Stimulated activated naive CD4-positive, alpha-beta T cell (primary cell): ENCODE data around the gene SNX2.
"Not testable (repeated sequence)": the region's sequence is repeated elsewhere in the genome, so short reads cannot be mapped to it uniquely, and the experiment has no call there.

ENCODE experiments used
- DNase-seq, 6 experiments: peaks; one replicate each; lab custom pipeline; 2025; lab: John Stamatoyannopoulos, UW

The SNX2 gene

DNA sequence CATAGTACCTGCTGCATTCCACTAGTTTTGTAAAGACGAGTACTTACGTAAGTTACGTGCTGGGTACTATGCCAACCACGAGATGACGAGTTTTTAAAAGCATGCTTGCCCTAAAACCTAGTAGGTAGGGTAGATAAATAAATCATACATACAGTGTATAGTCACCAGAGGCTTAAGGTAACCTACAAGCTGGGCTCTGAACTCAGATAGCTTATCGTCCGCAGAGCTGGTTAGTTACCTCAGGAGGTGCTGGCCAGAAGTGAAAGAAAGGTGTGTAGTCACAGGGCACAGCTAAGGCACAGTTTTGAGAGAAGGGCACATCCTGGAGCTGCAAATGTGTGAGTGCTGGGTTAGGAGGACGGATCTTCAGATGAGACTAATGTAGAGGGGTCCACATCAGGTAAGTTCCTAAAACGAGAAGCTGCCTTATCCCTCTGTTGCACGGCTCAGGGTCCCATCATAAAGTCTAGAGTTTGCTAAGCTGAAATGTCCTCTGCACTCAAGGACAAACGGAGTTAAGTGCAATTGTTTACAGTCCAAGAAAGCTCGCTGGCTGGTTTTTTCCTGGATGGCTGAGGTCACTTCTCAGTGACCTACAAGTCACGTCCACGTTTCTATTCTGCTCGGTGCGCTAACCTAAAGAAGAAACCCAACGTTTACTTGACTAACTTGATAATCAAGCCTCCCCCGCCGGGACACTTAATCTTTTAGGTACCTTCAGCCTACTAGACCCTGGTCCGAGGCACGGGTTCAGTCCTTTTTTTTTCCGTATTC is 69.4 kb downstream of the SNX2 start:
- peak in 1 of 6 experiments; percentile 28 for DNase-seq

DNA sequence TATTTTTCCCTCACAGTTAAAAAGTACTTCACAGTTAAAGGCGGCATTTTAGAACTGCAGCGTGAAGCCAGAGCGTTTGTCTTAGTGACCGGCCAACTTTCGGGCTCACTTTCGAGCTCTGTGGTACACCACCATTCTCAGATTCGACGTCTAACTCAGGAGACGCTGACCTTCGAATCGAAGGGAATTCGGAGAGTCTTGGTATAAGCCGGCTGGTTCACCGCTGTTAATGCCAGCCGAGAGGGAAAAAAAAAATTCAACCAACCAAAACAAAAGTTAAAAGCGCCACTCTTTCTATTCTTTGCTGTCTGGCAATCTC is 70.0 kb downstream of the SNX2 start:
- no peak for DNase-seq

DNA sequence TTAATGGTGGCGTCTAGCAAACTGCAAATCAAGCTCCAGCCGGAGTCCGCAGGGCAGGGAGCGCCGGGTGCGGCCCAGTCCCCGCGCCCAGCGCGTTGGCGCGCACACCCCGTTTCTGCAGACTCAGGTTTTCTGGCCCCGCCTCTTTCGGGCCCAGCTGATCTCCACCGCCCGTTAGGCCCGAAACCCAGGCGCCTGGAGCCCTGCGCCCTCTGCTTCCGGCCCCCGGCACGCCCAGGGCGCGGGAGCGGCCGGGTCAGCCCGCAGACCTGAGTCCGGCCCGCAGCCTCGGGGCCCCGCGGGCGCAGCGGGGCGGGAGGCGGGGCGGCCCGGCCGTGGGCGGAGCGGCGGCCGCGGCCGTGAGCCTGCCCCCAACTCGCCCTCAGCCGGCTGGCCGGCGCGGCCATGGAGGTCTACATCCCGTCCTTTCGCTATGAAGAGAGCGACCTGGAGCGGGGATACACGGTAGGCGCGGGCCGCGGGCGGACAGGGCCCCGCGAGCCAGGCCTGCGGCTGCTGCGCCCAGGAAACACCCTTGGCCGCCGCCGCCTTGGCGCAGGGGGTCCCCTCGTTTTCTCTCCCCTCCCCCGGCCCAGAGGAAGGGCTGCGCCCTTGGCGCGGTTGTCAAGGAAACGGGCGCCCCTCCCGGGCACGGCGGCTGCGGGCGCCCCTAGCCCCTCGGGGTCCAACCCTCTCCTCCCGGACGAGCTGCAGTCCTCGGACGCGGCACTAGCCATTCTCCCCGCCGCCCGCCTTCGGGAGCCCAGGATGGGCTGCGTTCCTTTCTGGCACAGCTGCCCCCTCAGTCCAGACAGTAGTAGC is 70.6 kb downstream of the SNX2 start, which contains the start of gene SNX24:
Gene SNX24 (plus strand): TSS at position 385 of the 822 bp plus-strand sequence. CDS start 21 bp downstream, at position 406.
- DNase-seq: peak; percentile 35 to 67 (median 50)

DNA sequence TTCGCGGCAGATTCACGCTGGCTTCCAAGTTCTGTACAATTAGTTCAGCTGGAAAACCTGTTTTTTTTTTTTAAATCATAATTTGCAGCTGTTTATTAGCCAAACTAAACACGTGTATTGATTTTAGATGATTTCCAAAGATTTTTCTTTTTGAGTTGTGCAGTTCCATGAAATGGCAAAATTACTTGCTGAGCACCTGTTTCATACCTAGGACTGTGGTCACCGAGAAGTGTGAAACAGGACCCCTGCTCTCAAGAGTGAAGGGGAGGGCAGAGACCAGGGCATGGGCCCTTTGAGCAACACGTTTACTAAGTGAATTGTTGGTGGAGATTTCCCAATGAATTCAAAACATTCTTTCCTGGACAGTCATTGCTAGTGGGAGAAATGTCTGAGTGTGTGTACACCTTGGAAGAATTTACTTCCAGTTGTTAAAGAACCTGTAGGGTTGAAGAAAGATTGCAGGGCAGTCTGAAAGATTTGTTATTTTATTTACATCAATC is 71.2 kb downstream of the SNX2 start:
- DNase-seq: no peak

DNA sequence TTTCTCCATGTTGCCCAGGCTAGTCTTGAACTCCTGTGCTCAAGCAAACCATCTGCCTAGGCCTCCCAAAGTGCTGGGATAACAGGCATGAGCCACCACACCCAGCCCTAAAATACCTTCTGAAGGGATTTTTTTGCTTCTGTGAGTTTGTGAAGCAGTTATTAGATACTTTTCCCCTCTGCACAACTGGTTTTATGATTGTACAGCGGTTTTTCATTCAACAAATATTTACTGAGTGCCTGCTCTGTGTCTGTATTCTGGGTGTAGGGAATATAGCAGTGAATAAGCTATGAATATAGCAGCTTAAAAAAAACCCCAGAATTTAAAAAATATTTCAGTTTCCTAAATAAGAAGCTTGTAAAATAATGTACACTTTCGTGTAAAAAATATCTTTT is 72.8 kb downstream of the SNX2 start:
- no peak for DNase-seq

DNA sequence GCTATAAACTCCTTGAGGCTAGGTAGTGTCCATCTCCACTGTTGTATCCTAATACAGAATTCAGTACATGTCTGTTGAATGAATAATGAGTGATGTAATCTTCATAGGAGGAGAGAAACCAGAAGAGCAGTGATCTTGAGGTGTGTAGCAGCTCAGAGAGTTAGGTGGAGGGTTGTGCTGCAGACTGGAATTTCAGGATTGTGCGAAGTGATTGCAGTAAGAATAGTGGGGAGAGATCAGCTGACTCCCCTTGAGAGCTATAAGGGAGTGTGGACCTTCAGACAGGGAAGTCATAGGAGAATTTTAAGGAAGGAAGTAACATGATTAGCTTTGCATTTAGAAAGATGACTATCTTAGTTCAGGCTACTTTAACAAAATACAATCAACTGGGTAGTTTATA is 74.9 kb downstream of the SNX2 start:
- no peak for DNase-seq

DNA sequence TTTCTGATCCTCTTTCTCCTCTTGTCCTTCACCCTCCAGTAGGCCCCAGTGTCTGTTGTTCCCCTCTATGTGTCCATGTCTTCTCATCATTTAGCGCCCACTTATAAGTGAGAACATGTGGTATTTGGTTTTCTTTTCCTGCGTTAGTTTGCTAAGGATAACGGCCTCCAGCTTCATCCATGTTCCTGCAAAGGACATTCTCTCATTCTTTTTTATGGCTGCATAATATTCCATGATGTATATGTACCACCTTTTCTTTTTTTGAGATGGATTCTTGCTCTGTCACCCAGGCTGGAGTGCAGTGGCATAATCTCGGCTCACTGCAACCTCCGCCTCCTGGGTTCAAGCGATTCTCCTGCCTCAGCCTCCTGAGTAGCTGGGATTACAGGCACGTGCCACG is 82.7 kb downstream of the SNX2 start:
- DNase-seq: not testable (repeated sequence)

DNA sequence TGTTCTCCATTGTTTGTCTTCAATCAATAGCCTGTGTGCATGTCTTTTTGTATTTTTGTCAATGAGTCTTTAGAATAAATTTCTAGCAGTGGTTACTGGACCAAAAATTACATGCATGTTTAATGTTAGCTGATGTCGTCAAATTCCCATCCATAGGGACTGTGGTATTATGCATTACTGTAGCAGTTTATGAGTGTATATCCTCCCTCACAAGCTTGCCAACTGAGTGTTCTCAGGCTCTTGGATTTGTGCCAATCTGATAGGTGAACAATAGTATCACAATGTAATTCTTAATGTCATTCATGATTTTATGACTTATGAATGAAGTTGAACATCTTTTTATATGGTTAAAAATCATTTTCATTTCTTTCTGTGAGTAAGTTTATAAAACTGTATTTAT is 83.6 kb downstream of the SNX2 start:
- no peak for DNase-seq

DNA sequence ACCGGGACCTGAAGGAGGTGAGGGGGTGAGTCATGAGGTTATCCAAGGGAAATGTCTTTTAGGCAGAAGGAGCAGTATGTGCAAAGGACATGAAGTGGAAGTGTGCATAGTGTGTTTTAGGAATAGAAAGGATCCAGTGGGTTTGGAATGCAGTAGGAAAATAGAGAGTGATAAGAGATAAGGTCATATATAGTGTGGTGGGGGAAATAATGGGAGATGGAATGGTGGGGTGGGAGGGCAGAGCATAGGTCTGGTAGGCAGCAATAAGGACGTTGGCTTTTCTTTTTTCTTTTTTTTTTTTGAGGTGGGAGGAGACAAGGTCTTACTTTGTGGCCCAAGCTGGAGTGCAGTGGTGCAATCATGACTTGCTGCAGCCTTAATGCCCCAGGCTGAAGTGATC is 88.4 kb downstream of the SNX2 start:
- no peak for DNase-seq

DNA sequence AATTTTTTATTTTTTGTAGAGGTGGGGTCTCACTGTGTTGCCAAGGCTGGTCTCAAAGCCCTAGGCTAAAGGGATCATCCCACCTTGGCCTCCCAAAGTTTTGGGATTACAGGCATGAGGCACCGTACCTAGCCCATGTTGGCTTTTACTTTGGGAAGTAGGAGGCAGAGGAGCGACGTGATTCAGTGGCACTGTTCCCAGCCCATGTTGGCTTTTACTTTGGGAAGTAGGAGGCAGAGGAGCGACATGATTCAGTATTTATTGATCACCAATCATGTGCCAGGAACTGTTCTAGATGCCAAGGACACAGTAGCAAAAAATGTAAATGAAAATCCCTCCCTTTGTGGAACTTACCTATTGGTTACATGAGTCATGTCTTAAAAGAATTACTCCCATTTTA is 88.8 kb downstream of the SNX2 start:
- DNase-seq: no peak

DNA sequence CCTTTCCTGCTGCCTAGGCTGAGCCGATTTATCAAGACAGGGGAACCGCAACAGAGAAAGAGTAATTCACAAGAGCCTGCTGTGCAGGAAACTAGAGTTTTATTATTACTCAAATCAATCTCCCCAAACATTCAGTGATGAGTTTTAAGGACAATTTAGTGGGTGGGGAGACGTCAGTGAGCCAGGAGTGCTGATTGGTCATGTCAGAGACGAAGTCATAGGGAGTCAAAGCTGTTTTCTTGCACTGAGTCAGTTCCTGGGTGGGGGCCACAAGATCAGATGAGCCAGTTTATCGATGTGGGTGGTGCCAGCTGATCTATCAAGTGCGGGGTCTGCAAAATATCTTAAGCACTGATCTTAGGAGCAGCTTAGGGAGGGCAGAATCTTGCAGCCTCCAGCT is 89.5 kb downstream of the SNX2 start:
- DNase-seq: no peak

DNA sequence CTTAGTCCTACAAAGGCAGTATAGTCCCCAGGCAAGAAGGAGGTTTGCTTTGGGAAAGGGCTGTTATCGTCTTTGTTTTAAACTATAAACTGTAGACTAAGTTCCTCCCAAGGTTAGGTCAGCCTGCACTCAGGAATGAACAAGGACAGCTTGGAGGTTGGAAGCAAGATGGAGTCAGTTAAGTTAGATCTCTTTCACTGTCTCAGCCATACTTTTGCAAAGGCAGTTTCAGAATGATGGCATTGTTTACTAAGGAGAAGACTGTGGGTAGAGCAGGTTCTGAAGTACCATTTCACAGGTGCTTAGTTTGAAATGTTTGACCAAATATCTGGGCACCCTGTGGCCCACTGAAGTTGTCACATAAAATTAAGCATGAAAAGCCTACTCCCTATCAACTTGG is 90.0 kb downstream of the SNX2 start:
- no peak for DNase-seq

DNA sequence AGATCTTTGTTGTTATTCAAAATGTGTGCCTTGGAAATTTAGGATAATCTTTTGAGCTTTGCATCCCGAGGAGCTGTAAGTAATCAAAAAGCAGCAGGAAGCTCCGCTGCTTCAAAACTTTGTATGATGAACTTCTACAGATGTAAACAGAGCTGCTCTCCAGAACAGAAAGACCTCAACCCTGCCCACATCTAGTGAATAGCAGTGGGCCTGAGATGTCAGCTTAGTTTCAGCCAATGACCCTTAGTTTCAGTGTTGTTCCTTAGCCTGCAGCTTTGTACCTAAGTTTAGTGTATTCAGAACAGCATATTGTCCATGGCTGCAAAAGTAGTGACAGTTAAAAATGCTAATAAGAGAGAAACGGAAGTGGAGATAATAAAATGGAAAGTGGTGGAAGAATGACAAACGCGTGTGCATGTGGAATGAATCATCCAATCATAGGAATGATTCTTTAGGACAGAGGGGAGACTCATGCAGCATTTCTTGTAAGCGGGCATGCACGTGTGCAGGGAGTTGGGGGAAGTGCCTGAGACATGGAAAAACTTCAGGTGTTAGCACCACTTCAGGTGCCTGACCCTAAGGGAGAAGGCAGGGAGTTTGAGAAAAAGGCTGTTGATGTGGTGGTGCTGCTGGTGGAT is 95.5 kb downstream of the SNX2 start:
- no peak for DNase-seq

DNA sequence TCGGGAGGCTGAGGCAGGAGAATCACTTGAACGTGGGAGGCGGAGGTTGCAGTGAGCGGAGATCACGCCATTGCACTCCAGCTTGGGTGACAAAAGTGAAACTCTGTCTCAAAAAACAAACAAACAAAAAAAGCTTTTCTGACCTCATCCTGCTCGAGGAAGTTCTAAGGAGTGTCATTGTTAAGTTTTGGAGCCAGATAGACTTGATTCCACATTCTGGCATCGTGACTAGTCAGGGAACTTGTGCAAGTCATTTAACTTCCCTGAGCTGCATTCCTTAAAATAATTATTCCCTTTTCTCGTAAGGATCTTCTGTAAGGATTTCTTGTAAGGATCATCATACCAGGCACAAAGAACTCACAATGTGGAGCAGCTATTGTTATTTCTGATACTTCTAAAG is 96.8 kb downstream of the SNX2 start:
- no peak for DNase-seq

DNA sequence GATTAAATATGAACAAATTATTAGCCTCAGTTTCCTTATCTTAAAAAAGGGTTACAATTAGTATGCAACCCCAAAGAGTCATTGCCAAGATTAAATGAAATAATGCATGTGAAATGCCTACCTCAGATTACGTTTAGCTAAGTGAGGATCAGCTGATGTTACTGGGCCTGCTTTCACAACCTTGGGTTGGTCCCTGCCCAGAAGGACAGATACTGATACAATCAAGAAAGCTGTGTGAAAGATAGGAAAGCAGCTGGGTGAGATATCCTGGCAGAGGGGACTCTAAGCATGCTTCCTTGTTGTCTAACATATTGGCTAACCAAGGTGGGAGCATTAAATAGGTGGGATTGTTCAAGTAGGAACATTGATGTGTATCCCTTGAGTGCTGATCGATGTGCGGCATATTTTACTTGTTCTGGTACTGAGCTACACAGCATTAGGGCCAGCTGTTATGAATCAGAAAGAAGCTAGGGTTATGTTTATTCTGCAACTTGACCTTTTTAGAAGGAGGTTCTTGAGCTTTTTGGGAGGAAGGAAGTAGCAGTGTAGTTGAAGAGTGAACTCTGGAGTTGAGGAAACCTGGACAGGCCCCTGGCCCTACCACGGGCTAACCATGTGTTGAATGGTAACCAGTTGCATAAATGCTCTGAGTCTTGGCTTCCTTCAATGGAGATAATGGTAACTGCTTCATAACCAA is 99.4 kb downstream of the SNX2 start:
- no peak for DNase-seq

DNA sequence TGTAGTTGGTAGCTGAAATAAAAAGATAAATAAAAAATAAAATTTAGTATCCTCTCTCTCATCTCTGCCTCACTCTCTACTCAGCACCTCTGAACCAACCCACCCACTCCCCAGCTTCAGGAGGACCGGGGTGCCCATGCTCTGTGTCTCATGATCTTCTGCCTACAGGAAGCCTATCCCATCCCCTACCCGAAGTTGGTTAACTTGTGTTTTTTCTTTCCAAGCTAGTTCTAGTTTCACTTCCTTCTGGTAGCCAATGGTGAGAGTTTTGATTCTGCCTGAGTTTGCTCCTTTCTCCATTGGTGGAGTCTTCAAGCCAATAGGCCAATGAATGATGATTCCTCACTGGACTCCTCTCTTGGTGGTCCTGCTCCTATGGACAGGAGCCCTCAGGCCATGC is 102.6 kb downstream of the SNX2 start:
- no peak for DNase-seq

DNA sequence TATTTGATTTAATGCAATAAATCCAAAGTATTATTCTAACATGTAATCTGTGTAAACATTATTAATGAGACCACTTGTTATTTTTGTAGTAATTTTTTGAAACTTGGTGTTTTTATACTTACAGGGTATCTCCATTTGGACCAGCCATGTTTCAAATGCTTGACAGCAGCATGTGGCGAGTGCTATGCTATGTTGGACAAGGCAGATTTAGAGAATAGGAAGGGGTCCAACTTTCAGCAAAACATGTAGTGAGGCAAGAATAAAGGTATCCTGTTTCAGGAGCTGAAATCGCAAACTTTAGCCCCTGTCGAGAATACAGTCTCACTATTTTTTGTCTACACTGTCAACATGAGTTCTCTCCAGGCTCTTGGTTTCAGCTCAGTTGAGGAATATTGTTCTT is 104.2 kb downstream of the SNX2 start:
- no peak for DNase-seq
